HG02642 (cell line): ENCODE data around the gene SIK3.
"Not testable (repeated sequence)": the region's sequence is repeated elsewhere in the genome, so short reads cannot be mapped to it uniquely, and the experiment has no call there.

Experiments
- ATAC-seq: cut with Tn5 transposase; IDR thresholded peaks from one replicate; pipeline ENCODE4 v1.9.1; 2021; ENCODE audit warnings: mild to moderate bottlenecking; ENCODE audit not compliant: unreplicated experiment, poor library complexity

The SIK3 gene

GRCh38 chr11:116834535-116835041, 263.6 kb downstream of the SIK3 start:
- ATAC-seq, result not testable (repeated sequence)

DNA sequence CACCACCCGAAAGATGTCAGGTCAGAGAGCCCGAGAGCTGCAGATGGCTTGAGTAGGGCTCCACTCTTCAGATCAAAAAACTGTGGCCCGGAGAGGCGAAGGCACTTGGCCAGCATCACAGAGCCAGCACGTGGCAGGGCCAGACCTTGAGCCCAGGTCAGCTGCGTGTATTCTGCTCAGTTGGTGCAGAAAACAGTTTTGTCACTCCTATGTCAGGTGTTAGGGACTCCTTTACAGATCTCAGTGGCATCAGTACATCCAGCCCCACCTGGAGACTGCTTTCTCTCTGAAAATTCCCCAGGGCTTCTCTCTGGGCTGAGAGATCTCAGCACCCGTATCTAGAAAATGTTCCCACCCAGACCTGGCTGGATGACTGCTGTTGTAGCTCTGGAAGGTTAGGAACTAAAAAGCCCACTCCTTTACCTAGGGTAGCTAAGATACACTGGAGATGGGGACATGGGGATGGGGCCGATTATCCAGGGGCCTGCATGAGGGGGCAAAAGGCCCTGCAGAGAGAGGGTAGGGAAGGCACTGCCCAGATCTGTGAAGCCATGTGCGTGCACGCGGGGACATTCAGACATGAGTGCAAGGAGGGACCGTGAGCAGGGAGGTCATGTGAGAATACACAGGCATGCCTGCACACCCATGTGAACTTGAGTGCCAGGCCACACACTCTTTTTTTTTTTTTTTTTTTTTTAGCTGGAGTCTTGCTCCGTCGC, 264.3 kb downstream of the SIK3 start:
- no peak for ATAC-seq

DNA sequence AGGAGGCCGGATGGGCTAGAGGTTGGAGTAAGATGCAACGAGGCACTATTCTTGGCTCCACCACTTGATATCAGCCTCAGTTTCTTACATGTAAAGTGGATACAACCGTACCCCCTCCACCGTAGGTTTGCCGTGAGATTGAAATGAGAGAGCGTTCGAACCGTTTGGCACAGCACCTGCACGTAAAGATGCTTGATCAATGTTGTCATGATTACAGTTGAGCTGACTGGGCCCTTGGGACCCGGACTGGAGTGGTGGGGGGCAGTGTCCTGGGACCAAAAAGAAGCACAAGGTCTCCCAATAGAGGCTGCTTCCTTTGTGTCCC, 264.8 kb downstream of the SIK3 start:
- no peak for ATAC-seq

GRCh38 chr11:116832350-116833290, 265.6 kb downstream of the SIK3 start:
- ATAC-seq, result no peak

GRCh38 chr11:116831790-116832349, 266.4 kb downstream of the SIK3 start:
- no peak for ATAC-seq

DNA sequence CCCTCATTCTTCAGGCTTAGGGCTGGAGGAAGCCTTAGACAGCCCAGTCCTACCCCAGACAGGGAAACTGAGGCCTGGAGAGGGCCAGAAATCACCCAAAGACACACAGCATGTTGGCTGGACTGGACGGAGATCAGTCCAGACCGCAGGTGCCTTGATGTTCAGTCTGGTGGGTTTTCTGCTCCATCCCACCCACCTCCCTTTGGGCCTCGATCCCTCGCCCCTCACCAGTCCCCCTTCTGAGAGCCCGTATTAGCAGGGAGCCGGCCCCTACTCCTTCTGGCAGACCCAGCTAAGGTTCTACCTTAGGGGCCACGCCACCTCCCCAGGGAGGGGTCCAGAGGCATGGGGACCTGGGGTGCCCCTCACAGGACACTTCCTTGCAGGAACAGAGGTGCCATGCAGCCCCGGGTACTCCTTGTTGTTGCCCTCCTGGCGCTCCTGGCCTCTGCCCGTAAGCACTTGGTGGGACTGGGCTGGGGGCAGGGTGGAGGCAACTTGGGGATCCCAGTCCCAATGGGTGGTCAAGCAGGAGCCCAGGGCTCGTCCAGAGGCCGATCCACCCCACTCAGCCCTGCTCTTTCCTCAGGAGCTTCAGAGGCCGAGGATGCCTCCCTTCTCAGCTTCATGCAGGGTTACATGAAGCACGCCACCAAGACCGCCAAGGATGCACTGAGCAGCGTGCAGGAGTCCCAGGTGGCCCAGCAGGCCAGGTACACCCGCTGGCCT, 267.9 kb downstream of the SIK3 start:
- no peak for ATAC-seq

- ATAC-seq, result no peak
These were observed 268.6 kb downstream of the SIK3 start, which contains the start of gene APOC3 for GRCh38 chr11:116829525-116830183. TSS of gene APOC3 (plus strand) at chr11:116829907. CDS start at chr11:116830583, 676 bp downstream.

DNA sequence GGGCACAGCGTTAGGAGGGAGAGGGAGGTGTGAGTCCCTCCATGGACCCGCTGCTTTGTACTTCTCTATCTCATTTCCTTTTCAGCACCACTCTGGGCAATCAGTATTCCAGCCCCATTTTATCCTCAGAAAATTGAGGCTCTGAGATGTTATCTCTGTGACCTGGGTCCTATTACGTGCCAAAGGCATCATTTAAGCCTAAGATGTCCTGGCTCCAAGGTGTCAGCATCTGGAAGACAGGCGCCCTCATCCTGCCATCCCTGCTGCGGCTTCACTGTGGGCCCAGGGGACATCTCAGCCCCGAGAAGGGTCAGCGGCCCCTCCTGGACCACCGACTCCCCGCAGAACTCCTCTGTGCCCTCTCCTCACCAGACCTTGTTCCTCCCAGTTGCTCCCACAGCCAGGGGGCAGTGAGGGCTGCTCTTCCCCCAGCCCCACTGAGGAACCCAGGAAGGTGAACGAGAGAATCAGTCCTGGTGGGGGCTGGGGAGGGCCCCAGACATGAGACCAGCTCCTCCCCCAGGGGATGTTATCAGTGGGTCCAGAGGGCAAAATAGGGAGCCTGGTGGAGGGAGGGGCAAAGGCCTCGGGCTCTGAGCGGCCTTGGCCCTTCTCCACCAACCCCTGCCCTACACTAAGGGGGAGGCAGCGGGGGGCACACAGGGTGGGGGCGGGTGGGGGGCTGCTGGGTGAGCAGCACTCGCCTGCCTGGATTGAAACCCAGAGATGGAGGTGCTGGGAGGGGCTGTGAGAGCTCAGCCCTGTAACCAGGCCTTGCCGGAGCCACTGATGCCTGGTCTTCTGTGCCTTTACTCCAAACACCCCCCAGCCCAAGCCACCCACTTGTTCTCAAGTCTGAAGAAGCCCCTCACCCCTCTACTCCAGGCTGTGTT, 269.4 kb downstream of the SIK3 start:
- no peak for ATAC-seq

DNA sequence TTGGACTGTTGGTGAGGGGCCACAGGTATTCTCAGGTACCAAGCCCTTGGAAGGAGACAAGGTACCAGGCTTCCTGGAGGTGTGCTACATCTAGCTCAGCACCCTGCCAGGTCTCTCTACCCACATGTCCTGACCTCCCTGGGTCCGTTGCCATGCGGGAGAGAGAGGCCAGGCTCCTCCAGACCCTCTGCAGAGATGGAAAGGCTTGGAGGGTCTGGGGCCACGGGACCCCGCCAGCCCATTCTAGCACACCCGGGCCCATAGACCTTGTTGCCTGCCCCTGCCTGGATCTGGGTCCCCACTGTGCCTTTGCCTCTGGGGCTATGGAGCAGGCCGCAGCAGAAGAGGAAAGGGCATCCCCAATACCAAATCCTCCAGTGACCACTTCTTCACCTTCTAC, 270.8 kb downstream of the SIK3 start:
- ATAC-seq, result no peak

- ATAC-seq, result no peak
These were observed 271.3 kb downstream of the SIK3 start for GRCh38 chr11:116826751-116827431.

- no peak for ATAC-seq
These were observed 272.1 kb downstream of the SIK3 start for GRCh38 chr11:116825854-116826750.

DNA sequence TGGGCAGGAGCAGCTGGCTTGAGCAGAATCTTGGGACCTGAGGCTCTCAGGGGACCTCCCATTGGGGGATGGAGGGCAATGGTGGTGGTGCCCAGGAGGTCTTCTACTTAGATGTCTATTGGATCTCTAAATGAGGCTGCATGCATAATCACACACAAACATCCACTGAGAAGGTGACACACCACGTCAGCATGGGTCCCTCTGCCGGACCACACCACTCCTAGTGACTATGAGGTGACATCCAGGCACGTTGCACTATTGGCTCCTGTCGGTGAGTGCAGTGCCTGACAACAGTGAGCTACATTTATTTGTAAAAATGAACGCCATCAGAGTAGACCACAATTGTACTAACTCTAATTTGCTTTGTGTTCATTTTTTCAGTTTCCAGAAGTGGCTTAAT, 272.8 kb downstream of the SIK3 start:
- no peak for ATAC-seq

DNA sequence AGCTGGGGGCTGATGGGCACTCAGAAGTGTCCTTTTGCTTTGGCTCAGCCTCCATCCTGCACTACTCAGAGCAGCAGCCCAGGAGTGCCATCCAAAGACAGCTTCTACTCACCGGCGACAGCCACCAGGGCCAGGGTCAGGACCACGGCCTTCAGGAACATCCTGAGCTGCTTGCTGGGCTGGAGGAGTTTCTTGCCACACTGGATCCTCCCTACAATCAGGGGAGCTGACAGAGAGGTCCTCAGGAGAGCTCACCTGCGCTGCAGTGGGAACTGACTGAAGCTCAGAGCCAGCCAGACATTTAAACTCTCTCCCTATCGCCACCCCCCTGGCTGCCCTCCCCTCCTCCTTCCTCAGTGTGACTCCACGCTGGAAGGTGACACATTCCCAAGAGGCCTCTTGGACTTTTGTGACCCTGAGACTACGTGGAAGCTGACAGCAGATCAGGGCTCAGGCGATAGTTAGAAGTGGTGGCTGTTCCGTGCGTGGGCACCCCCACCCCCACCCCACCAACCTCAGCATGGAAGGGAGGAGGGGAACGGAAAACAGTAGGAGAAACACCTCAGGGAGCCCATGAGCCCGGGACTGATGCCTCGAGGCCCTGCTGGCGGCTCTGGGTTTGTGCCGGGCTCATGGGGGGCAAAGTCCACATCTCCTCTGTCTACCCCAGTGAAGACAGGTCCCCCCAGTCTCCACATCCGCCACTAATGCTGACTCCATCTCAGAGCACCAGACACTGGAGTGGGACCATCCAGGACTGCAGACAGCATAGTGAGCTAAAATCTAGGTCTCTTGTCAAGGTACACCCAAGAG, 275.0 kb downstream of the SIK3 start, which contains the start of gene APOA4:
Gene APOA4, minus strand, starts transcription at position 274 of the 813 bp plus-strand sequence. Its CDS starts 113 bp downstream, at position 161.
- ATAC-seq, result no peak

DNA sequence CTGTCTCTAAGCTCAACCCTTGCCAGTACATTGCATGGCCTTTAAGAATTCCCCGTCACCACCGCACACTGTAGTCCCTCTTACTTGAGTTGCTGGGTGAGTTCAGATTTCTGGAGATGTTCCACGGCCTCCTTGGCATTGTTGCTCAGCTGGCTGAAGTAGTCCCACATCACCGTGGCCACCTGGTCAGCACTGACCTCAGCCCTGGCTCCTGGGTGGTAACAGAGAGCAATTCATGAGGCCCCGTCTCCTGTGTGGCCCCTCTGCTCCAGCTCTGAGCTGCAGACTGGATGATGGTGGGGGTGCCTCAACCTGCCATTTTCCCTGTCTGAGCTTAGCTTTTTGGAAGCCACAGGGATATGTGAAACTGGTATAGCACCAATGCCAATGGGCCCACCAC, 275.7 kb downstream of the SIK3 start:
- ATAC-seq, result no peak

GRCh38 chr11:116821050-116821918, 276.9 kb downstream of the SIK3 start:
- no peak for ATAC-seq
